Measurements from ENCODE around the gene SLC22A23. TPM values are rescaled to one million over a fixed set of nuclear protein-coding genes. Genes with fewer than 3 reads are reported as not detected.
A peak's percentile ranks its signal among the peaks of the same experiment; 100 is the strongest.

The SLC22A23 gene
- total RNA-seq, 1 donor from 2014 or later = 5.4 TPM

DNA sequence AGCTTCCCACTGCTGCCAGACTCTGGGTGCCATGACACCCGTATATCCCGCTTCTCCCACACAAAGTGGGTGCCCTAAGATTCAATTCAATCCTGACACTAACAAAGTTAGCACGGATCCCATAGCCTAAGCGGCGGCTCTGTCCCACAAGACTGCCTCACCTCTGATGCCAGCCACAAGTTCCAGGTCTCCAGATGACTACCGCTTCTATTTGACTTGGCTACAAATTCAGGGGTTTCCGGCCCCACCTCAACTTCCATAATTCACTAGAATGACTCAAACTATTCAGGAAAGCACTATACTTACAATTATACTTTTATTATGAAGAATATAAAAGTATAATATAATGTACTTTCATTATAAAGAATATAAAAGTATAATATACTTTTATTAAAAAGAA lies 24.8 kb upstream of the SLC22A23 start:
- intact Hi-C loops (cut with DNase I) = no loop called here
- ATAC-seq (ENCODE audit: poor library complexity) (no peak), DNase-seq (no peak)

DNA sequence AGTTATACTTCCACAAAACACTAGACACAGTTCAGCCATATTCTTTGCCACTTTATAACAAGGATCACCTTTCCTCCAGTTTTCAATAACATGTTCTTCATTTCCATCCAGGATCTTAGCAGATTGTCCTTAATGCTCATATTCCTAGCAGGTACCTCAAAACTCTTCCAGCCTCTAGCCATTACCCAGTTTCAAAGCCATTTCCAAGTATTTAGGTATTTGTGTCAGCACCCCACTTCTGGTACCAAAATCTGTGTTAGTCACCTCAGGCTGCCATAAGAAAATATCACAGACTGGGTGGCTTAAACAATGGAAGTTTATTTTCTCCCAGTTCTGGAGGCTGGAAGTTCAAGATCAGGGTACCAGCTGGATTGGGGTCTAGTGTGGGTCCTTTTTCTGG lies 23.2 kb upstream of the SLC22A23 start:
- intact Hi-C loops (cut with DNase I) = no loop called here
- ATAC-seq (ENCODE audit: poor library complexity) (no peak), DNase-seq (no peak)

DNA sequence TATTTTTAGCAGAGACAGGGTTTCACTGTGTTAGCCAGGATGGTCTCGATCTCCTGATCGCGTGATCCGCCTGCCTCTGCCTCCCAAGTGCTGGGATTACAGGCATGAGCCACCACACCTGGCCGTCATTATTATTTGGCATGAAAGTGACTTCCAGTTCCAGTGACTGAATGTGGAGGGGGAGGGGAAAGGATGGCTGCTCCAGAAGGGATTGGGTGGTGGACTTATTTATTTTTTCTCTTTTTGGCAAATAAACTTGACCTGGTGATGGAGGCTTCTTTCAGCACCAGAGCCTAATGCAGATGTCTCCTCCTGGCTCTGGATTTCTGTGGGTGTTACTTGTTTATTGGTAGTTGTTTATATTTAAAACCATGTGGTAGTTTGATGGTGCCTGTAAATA lies 16.9 kb upstream of the SLC22A23 start:
- ATAC-seq (ENCODE audit: poor library complexity) = no peak
- DNase-seq = no peak
- intact Hi-C loops (cut with DNase I) = no loop called here

DNA sequence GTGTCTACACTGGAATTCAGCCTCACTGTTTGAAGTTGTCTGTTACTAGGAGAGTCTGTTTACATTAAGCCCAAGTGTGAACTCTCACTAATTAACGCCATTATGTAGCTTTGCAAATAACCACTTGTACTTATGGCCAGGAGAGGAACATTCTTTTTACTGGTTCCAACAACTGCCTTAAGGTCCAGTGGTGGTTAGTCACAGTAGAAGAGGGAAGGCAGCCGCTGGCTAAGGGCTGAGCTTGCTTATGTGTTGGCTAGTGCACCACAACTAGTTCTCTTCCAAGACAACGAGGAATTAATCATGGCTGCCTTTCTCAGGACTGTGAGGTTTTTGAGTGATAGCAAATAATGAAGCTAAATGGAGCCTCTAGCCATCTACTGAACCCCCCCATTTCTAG lies 14.9 kb upstream of the SLC22A23 start:
- intact Hi-C loops (cut with DNase I) = no loop called here
- DNase-seq (no peak), ATAC-seq (ENCODE audit: poor library complexity) (no peak)

DNA sequence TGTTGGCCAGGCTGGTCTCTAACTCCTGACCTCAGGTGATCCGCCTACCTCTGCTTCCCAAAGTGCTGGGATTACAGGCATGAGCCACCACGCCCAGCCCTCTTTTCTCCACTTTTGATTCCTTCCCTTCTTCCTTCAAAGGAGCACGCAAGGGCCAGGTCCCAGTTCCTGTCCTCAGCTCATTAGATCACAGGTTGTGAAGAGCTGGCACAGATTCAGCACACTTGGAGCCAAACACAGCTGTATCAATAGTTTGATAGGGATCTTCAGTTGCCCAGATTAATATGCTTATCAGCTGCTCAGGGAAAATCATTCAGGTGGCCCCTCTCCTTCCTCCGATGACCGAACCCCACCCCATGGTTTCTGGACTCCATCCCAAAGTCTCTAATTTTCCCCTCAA lies 14.4 kb upstream of the SLC22A23 start:
- intact Hi-C loops (cut with DNase I) = no loop called here
- DNase-seq = no peak

DNA sequence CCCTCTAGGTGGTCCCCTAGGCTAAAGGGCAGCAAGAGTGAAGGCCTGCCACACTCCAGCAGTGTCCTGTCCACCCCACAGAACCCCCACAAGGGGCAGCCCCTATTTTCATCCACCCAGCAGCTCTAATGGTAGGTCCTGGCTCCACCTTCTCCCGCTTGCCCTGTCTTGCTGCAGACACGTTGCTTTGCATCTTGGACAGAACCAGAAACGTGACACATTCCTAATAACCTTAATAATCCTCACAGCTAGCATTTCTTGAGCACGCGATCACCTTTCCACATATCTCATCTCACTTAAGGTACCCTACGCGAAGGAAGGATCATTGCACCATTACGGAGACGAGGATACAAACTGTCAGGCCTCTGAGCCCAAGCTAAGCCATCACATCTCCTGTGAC lies 11.7 kb upstream of the SLC22A23 start:
- DNase-seq (no peak), ATAC-seq (ENCODE audit: poor library complexity) (no peak)
- intact Hi-C loops (cut with DNase I) = no loop called here

More for the DNA sequence above, 14.4 kb upstream of the SLC22A23 start:
- ATAC-seq (ENCODE audit: poor library complexity) = no peak

DNA sequence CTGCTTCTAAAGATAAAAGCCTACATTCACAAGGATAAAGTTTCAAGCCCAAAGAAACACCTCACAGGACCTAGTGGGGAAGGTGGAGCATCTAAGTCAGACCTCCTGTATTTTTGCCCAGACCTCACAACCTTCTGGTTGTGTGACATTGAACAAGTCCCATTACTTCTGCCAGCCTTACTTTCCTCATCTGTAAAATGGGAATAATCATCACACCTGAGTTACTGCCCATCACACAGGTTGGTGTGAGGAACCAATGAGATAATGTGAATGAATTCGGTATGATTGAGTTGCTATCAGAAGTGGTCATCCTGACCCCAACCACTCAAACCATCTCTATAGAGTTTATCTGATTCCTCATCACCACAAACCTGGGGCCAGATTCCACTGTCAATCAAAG lies 11.1 kb upstream of the SLC22A23 start:
- DNase-seq = no peak
- no peak for ATAC-seq (ENCODE audit: poor library complexity)
- intact Hi-C loops (cut with DNase I) = no loop called here

DNA sequence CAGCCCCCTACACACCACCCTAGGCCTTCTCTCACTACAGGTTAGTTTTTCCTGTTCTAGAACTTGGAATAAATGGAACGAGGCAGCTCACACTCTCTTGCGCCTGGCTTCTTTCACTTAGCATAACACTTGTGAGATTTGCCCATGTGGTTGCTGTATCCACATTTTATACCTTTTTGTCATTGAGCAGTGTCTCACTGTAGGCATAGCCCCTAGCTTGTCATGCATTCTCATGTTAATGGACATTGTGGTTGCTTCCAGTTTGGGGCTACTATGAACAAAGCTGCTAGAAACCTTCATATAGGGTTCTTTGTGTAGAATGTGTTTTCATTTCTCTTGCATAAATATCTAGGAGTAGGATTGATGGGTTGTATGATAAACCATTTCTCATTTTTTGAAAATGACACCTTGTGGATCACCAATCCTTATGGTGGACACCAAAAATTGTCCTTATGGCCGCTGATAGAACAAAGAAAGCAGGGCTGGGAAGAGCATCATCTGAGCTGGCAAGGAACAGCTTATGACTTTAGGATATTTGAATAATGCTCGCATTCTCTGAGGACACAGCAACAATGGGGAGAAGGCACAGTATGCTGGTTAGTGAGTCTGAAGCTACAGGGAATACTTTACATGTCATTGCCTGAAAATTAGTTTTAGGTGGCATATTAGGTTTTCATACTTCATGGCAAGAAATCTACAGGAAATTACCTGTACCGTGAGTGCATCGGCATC lies 9.8 kb upstream of the SLC22A23 start:
- intact Hi-C loops (cut with DNase I) = no loop called here
- ATAC-seq (ENCODE audit: poor library complexity) = no peak
- DNase-seq = no peak

DNA sequence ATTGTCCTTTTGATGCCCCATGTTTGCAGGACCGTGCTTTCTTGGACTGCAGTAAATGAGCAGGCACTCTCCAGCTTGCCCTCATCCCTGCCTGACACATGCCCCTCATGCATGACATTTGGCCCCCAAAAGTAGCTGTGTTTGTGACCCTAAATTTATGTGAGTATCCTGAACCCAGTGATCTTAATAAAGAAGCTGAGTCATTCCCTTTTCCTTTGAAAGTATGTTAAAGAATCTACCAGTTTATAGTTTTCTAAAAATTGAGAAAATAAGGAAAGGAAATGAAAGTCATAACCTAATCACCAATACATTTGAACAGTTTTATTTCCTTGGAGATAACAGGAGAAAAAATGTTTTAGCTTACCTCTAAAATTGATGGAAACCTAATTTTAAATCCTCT lies 3.4 kb upstream of the SLC22A23 start:
- DNase-seq (no peak), ATAC-seq (ENCODE audit: poor library complexity) (no peak)
- intact Hi-C loops (cut with DNase I) = no loop called here

DNA sequence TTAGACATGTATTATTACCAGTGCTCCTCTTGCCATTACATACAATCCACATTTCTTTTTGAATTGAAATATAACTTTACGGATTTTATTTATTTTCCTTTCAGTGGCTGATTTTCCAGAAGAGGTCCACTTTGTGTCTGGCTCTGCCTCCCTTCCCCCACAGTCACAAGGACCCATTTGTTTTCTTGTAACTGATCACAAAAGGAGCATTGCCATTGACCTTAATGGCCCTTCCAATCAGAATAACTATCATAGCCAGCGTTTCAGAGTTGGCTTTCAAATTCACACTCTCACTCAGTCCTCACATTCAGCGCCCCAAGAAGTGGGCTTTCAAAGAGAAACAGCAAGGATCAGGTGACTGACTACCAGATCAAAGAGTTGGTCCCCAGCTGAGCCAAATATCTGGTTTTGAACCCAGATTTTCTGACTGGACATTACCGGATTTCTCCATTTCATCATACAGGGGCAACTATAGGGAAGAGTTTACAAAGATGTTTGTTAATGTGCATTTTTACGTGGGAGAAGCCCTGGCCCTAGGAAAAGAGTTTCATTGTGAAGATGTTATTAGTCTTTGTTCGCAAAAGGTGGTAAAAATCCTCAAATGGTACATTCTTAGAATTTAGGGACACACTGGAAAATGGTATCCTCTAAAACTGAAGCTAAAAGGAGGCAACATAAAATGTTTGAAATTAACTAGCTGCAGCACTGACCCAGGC lies 2.0 kb upstream of the SLC22A23 start:
- ATAC-seq (ENCODE audit: poor library complexity) (no peak), DNase-seq (no peak)
- intact Hi-C loops (cut with DNase I) = loop anchor here (5.0 kb wide), 1 partner anchor 177 kb away; no protein-coding TSS in a partner anchor

DNA sequence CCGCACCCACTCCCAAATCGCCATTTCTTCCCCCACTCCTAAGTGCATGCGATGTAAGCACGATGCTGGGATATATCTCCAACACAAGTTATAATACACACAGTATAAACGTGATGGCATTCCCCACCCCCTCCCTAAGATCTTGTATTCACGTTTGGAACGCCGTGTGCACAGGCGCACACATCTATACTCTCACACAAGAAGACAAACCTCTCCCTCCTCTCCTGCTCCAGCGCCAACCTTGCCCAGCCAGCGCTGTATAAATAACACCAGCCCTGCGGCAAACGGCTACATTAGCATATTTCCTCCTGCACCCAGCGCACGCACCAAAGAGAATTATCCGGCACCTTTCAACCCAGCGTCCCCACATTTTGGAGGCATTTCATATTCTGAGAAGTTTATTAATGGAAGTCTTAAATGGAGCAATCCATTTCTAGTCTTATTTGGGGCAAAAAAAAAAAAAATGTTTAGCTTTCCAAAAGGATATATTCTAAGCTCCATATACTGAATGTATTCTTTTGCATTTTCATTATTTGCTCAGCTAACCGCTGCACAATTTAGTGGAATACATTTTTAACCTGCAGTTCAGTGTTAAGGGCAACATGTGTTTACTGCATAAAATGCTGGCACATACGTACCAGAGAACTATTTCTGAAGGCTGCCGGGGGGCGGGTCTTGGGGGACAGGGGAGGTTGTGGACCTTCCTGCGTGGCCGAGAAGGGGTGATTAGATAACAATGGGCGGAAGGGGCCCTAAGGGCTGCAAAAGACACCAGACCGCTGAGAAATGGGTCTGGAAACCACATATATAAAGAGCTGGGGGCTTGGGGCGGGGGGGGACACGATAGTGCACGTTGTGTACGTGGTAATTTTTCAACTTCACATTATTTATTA lies 1.1 kb upstream of the SLC22A23 start:
- ATAC-seq (ENCODE audit: poor library complexity) (peak; percentile 68), DNase-seq (peak; percentile 54)
- intact Hi-C loops (cut with DNase I) = loop anchor here (5.0 kb wide), 1 partner anchor 176 kb away; no protein-coding TSS in a partner anchor

DNA sequence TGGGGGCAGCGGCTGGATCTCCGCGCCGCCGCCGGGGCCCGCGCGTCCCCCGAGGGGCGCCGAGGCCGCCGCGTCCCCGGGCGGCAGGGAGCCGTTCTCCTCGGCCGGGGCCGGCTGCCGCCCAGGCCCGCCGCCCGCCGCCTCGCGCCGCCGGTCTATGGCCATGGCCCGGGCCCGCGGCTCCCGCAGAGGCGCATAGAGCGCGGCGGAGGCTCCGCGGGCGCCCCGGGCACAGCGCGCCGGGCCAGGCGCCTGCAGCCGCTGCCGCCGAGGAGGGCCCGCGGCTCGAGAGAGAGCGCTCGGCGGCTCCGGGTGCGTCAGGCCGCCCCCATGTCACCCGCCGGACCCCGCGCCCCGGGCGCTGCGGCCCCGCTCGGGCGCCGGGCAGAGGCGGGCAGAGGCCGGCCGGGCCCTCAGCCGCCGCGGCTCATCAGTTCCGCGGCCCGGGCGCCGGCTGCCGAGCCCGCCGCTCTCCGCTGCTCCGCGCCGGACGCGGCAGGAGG lies 404 bp downstream of the SLC22A23 start:
- intact Hi-C loops (cut with DNase I) = loop anchor here (5.0 kb wide), 1 partner anchor 174 kb away; no protein-coding TSS in a partner anchor
- no peak for DNase-seq
- ATAC-seq (ENCODE audit: poor library complexity) = no peak

DNA sequence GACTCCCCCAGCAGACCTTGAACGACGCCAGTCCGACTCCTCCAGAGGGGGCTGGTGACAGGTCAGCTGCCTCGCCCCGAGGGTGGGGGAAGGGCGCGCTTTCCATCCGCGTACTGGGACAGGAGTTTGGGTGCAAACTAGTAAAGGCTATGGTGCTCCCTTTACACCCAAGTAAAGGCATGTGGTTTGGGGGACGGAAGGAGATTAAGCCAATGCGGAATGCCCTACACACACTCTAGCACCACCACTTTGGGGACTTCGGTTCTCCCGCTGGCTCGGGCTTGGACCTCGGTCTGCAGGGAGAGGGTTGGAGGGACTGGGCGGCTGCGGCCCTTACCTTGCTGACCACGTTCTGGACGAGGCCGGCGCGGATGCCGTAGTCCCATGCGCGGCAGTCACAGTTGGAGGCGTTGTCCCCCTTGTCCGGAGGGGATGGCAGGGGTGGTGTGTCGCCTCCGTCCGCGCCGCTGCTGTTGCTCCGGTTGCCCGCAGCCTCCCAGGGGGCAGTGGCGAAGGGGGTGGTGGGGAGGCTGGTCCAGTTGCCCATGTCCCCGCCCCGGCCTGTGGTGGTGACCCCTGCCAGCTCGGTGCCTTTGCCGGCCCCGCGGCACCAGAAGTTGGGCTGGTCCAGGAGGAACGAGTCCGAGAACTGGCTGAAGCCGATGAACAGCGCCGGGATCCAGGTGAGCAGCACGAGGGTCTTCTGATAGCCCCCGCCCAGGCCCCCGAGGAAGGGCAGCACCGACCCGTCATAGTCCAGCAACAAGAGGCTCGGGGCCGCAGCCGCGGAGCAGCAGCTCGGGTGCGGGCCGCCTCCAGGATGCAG lies 1.1 kb downstream of the SLC22A23 start:
- DNase-seq (peak; percentile 50), ATAC-seq (ENCODE audit: poor library complexity) (peak; percentile 8)
- intact Hi-C loops (cut with DNase I) = loop anchor here (5.0 kb wide), 1 partner anchor 173 kb away; no protein-coding TSS in a partner anchor

DNA sequence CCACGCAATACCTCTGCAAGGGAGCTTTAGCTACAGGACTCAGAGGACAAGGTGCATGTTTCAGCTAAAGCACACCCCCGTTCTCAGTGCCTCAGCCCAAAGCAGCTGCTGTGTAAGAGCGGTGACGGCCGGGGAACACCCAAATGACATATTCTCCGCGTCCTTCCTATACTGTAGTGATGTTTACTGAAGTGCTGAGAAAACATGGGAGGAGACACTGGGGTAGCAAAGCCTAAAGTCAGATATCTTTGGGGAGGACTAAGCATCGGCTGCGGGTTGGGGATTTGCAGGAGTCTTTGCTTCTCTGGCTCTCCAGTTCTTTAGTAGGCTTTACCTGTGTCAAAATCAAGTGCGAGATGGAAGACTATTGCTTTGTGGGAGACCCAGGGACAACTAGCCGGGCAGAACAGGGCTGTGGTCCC lies 1.7 kb downstream of the SLC22A23 start:
- DNase-seq = no peak
- no peak for ATAC-seq (ENCODE audit: poor library complexity)
- intact Hi-C loops (cut with DNase I) = loop anchor here (5.0 kb wide), 1 partner anchor 173 kb away; no protein-coding TSS in a partner anchor

DNA sequence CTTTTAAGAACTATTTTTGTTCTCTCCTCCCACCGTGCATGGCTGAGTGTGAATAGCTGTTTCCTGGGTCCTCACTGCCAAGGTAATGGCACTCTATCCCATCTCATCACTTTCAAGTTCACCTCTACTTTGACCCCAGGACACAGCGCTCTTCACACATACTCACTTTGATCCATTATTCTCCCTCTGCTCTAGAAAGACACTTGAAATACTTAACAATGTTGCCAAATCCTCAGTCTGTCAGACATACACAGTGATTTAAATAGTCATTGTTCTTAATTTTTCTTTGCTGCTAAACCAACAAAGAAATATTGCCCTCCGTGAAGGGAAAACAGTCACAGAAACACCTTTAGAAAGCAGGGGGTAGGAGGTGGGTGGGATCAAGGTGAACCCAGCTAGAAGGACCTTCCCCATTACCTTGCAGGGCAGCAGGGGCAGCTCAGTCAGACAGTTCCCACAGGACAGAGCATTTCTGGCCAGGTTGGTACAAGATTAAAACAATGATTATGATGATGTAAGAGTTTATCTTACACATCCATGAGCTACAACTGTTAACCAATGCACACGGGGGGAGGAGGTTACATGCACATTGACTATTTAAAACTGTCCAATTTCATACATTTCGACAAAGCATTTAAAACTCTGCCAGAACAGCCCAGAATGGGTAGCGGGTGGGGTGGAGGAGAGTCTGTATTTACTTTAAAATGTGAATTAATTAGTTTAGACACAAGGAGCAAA lies 2.4 kb downstream of the SLC22A23 start:
- intact Hi-C loops (cut with DNase I) = loop anchor here (5.0 kb wide), 1 partner anchor 172 kb away; no protein-coding TSS in a partner anchor
- no peak for DNase-seq
- no peak for ATAC-seq (ENCODE audit: poor library complexity)

DNA sequence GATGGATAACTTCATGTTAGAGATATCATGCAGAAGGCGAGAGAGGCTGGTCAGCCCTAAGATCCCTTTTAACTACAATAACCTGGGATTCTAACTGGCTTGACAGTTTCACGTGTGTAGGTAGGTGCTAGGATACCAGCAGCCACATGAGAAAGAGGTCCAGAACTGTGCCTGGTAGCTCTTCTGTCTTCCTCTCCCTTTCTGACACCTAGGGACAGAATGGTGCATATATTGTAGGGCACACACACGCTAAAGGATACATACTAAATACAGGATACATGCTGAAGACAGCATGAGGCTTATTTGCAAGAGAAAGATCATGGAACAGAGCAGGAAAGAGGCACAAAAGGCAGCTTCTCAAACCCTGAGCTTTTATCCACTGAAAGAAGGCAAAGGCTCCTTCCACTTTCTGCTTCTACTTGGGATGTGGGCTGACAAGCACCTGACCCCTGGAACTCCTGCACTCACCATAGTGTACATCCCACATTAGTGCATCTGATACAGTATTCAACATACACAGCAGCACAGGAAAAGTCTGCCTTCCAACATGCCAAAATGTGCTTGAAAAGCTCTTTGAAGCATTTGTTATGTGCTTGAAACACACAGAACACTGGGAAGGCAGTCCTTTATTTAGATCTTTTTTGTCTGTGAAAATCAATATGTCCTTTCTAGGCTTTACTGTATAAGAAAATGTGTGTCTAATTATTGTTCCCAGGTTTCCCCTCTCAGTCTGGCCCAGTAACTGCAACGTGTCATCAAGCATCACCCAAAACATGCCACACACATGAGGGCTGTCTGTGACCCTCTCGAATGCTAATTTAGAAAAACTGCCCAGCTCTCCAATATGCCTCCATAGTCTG lies 3.2 kb downstream of the SLC22A23 start:
- intact Hi-C loops (cut with DNase I) = no loop called here

More for the DNA sequence above, 3.2 kb downstream of the SLC22A23 start:
- DNase-seq (no peak), ATAC-seq (ENCODE audit: poor library complexity) (no peak)

All from Right ventricle myocardium superior (tissue), 1 donor.